HEK293 (cell line): ENCODE measurements around the gene KAT5.
A peak's percentile ranks its signal among the peaks of the same experiment; 100 is the strongest.

ENCODE experiments used
- ATF2 ChIP-seq: fragments of 450-650 bp; formaldehyde crosslinking; IDR thresholded peaks from 2 replicates; pipeline ENCODE4 v1.5.1; 2016; ENCODE audit warnings: missing biosample characterization, missing genetic modification characterization, low read depth
- KLF9 ChIP-seq: fragments of 450-650 bp; formaldehyde crosslinking; IDR thresholded peaks from 2 replicates; pipeline ENCODE4 v1.5.1; 2016; ENCODE audit warnings: missing biosample characterization, missing genetic modification characterization, low read depth
- OVOL3 ChIP-seq: fragments of 450-650 bp; formaldehyde crosslinking; IDR thresholded peaks from 2 replicates; pipeline ENCODE4 v1.5.1; 2016; ENCODE audit warnings: missing biosample characterization, missing genetic modification characterization
- PRDM4 ChIP-seq: fragments of 450-650 bp; formaldehyde crosslinking; IDR thresholded peaks from 2 replicates; pipeline ENCODE4 v1.5.1; 2017; ENCODE audit warnings: missing biosample characterization, missing genetic modification characterization
- TCF7L2 ChIP-seq: IDR thresholded peaks from 2 replicates; pipeline ENCODE4 v1.6.1; 2011; ENCODE audit warnings: low read depth, mild to moderate bottlenecking, inconsistent platforms, low read length, moderate library complexity, borderline replicate concordance
- ZBTB48 ChIP-seq: fragments of 450-650 bp; formaldehyde crosslinking; IDR thresholded peaks from 2 replicates; pipeline ENCODE4 v1.5.1; 2016; ENCODE audit warnings: missing biosample characterization, missing genetic modification characterization
- ZFP69B ChIP-seq: fragments of 450-650 bp; formaldehyde crosslinking; IDR thresholded peaks from 2 replicates; pipeline ENCODE4 v1.5.1; 2016; ENCODE audit warnings: missing biosample characterization, missing genetic modification characterization
- ZNF146 ChIP-seq: fragments of 450-650 bp; formaldehyde crosslinking; IDR thresholded peaks from 2 replicates; pipeline ENCODE4 v1.5.1; 2016; ENCODE audit warnings: missing biosample characterization, missing genetic modification characterization
- ZNF175 ChIP-seq: fragments of 450-650 bp; formaldehyde crosslinking; IDR thresholded peaks from 2 replicates; pipeline ENCODE4 v1.5.1; 2016; ENCODE audit warnings: missing biosample characterization, missing genetic modification characterization
- ZNF366 ChIP-seq: fragments of 450-650 bp; formaldehyde crosslinking; conservative IDR thresholded peaks from 2 replicates; pipeline ENCODE4 v1.5.1; 2016; ENCODE audit warnings: missing biosample characterization, missing genetic modification characterization
- ZNF433 ChIP-seq: fragments of 450-650 bp; formaldehyde crosslinking; IDR thresholded peaks from 2 replicates; pipeline ENCODE4 v1.5.1; 2016; ENCODE audit warnings: missing biosample characterization, missing genetic modification characterization, low read depth
- ZNF518A ChIP-seq: fragments of 450-650 bp; formaldehyde crosslinking; conservative IDR thresholded peaks from 2 replicates; pipeline ENCODE4 v1.5.1; 2016; ENCODE audit warnings: low read depth, missing biosample characterization, missing genetic modification characterization
- ZNF658 ChIP-seq: fragments of 450-650 bp; formaldehyde crosslinking; IDR thresholded peaks from 2 replicates; pipeline ENCODE4; 2016; ENCODE audit warnings: missing biosample characterization, missing genetic modification characterization
- ZNF660 ChIP-seq: fragments of 450-650 bp; IDR thresholded peaks from 2 replicates; pipeline ENCODE4 v1.5.1; 2018; ENCODE audit warnings: missing biosample characterization, mild to moderate bottlenecking, missing genetic modification characterization
- ZNF776 ChIP-seq: fragments of 450-650 bp; formaldehyde crosslinking; IDR thresholded peaks from 2 replicates; pipeline ENCODE4 v1.5.0; 2017; ENCODE audit warnings: missing biosample characterization, missing genetic modification characterization, borderline replicate concordance
- ZSCAN5A ChIP-seq: fragments of 450-650 bp; formaldehyde crosslinking; IDR thresholded peaks from 2 replicates; pipeline ENCODE4 v1.5.1; 2016; ENCODE audit warnings: missing biosample characterization, missing genetic modification characterization
- ZXDB ChIP-seq: fragments of 450-650 bp; formaldehyde crosslinking; IDR thresholded peaks from 2 replicates; pipeline ENCODE4 v1.5.1; 2016; ENCODE audit warnings: missing biosample characterization, missing genetic modification characterization
- TF ChIP-seq, protein P1 (sequence below): fragments of 450-650 bp; formaldehyde crosslinking; IDR thresholded peaks from 2 replicates; pipeline ENCODE4 v1.5.1; 2017; ENCODE audit warnings: missing biosample characterization, missing genetic modification characterization
- TF ChIP-seq, protein P2 (sequence below): fragments of 450-650 bp; formaldehyde crosslinking; IDR thresholded peaks from 2 replicates; pipeline ENCODE4 v1.5.1; 2016; ENCODE audit warnings: missing biosample characterization, missing genetic modification characterization
- TF ChIP-seq, protein P3 (sequence below): fragments of 450-650 bp; formaldehyde crosslinking; conservative IDR thresholded peaks from 2 replicates; pipeline ENCODE4 v1.5.1; 2016; ENCODE audit warnings: low read depth, missing biosample characterization, missing genetic modification characterization

Gene KAT5

GRCh38 chr11:65711785-65712632 lies at the start of gene KAT5 (continued):
- TF ChIP-seq ZSCAN5A (tag by site-specific recombination): peak; percentile 63; the same call in 1 of the 2 replicates
- TF ChIP-seq PRDM4 (tag by site-specific recombination): peak; percentile 37
- 0 out of 2 replicates have a peak, but pooled peaks have one; percentile 33 for TF ChIP-seq ATF2 (tag by site-specific recombination)
- TF ChIP-seq ZBTB48 (tag by site-specific recombination): no peak
- TF ChIP-seq ZNF433 (tag by site-specific recombination): no peak
- TF ChIP-seq, protein P1, sequence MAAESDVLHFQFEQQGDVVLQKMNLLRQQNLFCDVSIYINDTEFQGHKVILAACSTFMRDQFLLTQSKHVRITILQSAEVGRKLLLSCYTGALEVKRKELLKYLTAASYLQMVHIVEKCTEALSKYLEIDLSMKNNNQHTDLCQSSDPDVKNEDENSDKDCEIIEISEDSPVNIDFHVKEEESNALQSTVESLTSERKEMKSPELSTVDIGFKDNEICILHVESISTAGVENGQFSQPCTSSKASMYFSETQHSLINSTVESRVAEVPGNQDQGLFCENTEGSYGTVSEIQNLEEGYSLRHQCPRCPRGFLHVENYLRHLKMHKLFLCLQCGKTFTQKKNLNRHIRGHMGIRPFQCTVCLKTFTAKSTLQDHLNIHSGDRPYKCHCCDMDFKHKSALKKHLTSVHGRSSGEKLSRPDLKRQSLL (tag by site-specific recombination): no peak
- TF ChIP-seq ZNF518A (tag by site-specific recombination): peak; percentile 81
- TF ChIP-seq TCF7L2: peak; percentile 56; the same call in 1 of the 2 replicates
- TF ChIP-seq, protein P2, sequence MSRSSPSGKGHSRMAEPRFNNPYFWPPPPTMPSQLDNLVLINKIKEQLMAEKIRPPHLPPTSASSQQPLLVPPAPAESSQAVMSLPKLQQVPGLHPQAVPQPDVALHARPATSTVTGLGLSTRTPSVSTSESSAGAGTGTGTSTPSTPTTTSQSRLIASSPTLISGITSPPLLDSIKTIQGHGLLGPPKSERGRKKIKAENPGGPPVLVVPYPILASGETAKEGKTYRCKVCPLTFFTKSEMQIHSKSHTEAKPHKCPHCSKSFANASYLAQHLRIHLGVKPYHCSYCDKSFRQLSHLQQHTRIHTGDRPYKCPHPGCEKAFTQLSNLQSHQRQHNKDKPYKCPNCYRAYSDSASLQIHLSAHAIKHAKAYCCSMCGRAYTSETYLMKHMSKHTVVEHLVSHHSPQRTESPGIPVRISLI (tag by site-specific recombination): no peak
- TF ChIP-seq OVOL3 (tag by site-specific recombination): peak; percentile 92
- peak; percentile 99 for TF ChIP-seq ZXDB
- no peak for TF ChIP-seq ZNF776 (tag by site-specific recombination)
- TF ChIP-seq KLF9 (tag by site-specific recombination): peak; percentile 92
- peak; percentile 98 for TF ChIP-seq ZNF366 (tag by site-specific recombination)
- 0 out of 2 replicates have a peak, but pooled peaks have one; percentile 61 for TF ChIP-seq ZNF660 (tag by site-specific recombination)
- TF ChIP-seq ZFP69B (tag by site-specific recombination): peak; percentile 97
- no peak for TF ChIP-seq ZNF146 (tag by site-specific recombination)
- TF ChIP-seq, protein P3, sequence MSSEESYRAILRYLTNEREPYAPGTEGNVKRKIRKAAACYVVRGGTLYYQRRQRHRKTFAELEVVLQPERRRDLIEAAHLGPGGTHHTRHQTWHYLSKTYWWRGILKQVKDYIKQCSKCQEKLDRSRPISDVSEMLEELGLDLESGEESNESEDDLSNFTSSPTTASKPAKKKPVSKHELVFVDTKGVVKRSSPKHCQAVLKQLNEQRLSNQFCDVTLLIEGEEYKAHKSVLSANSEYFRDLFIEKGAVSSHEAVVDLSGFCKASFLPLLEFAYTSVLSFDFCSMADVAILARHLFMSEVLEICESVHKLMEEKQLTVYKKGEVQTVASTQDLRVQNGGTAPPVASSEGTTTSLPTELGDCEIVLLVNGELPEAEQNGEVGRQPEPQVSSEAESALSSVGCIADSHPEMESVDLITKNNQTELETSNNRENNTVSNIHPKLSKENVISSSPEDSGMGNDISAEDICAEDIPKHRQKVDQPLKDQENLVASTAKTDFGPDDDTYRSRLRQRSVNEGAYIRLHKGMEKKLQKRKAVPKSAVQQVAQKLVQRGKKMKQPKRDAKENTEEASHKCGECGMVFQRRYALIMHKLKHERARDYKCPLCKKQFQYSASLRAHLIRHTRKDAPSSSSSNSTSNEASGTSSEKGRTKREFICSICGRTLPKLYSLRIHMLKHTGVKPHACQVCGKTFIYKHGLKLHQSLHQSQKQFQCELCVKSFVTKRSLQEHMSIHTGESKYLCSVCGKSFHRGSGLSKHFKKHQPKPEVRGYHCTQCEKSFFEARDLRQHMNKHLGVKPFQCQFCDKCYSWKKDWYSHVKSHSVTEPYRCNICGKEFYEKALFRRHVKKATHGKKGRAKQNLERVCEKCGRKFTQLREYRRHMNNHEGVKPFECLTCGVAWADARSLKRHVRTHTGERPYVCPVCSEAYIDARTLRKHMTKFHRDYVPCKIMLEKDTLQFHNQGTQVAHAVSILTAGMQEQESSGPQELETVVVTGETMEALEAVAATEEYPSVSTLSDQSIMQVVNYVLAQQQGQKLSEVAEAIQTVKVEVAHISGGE (tag by site-specific recombination): peak; percentile 94
- no peak for TF ChIP-seq ZNF175 (tag by site-specific recombination)
- TF ChIP-seq ZNF658 (tag by site-specific recombination): no peak
